Muscle of arm (tissue), 12 donors: Measurements from ENCODE around the gene TOR1AIP1. TPM values are rescaled to one million over a fixed set of nuclear protein-coding genes. Genes with fewer than 3 reads are reported as not detected.

ENCODE experiments used
- polyA plus RNA-seq, 12 donors: library from polyadenylated mRNA; unstranded; fragments of 120-200 nt; gene quantifications; one replicate each; pipeline ENCODE4 v1.2.1, GENCODE V29; 2013; ENCODE audit not compliant: insufficient read length in 12 of 12

Gene TOR1AIP1
- polyA plus RNA-seq, 12 donors = 29.5 to 77.8 (median 60.7) TPM; not detected in 1

Other genes starting within 250 kb of the TOR1AIP1 start
- 1 to 10 TPM in 1 of 12 donors, under 1 TPM in 10, not detected in 1; 0.17 to 3.6 (median 0.24) TPM for gene FAM163A, start 139.0 kb upstream of the TOR1AIP1 start, polyA plus RNA-seq
- gene TOR1AIP2, start 4.5 kb upstream of the TOR1AIP1 start, polyA plus RNA-seq = 100 to 1,000 TPM in 1 of 12 donors, 10 to 100 TPM in 11; 26.3 to 115 (median 36.3) TPM
- gene CEP350, start 72.5 kb downstream of the TOR1AIP1 start, polyA plus RNA-seq = 10 to 100 TPM in 11 of 12 donors, not detected in 1; 27.9 to 41.2 (median 33.8) TPM